H9 (cell line): ENCODE measurements around the gene DIAPH2. TPM values are rescaled to one million over a fixed set of nuclear protein-coding genes. Genes with fewer than 3 reads are reported as not detected.
A peak's percentile ranks its signal among the peaks of the same experiment; 100 is the strongest.

Experiments
- DNase-seq: peaks from one replicate; pipeline ENCODE4 v3.0.0-alpha.2; 2017
- H2AFZ ChIP-seq: one replicate; pipeline ENCODE4 v1.6.1; 2013; ENCODE audit warnings: mild to moderate bottlenecking, low read length, control low read depth, moderate library complexity
- H2AK5ac ChIP-seq: 2 replicates; pipeline ENCODE4 v1.6.1; 2013; ENCODE audit warnings: low read length, control low read depth, mixed read lengths; ENCODE audit not compliant: insufficient read length
- H2BK120ac ChIP-seq: one replicate; pipeline ENCODE4 v1.6.1; 2013; ENCODE audit warnings: low read depth, mild to moderate bottlenecking, low read length, control low read depth, inconsistent platforms; ENCODE audit not compliant: poor library complexity, severe bottlenecking
- H2BK12ac ChIP-seq: 2 replicates; pipeline ENCODE4 v1.6.1; 2013; ENCODE audit warnings: low read length, control low read depth, mixed read lengths, low read depth; ENCODE audit not compliant: insufficient read length
- H2BK15ac ChIP-seq: 2 replicates; pipeline ENCODE4 v1.6.1; 2013; ENCODE audit warnings: low read depth, low read length, control low read depth
- H2BK20ac ChIP-seq: one replicate; pipeline ENCODE4 v1.6.1; 2013; ENCODE audit warnings: low read depth, mild to moderate bottlenecking, low read length, control low read depth, inconsistent platforms; ENCODE audit not compliant: poor library complexity, severe bottlenecking
- H2BK5ac ChIP-seq: 2 replicates; pipeline ENCODE4 v1.6.1; 2013; ENCODE audit warnings: low read length, control low read depth, mixed read lengths; ENCODE audit not compliant: insufficient read length
- H3K14ac ChIP-seq: 2 replicates; pipeline ENCODE4 v1.6.1; 2013; ENCODE audit warnings: low read length, control low read depth; ENCODE audit not compliant: insufficient read depth
- H3K18ac ChIP-seq: 2 replicates; pipeline ENCODE4 v1.6.1; 2013; ENCODE audit warnings: low read depth, mild to moderate bottlenecking, mixed read lengths, low read length, control low read depth; ENCODE audit not compliant: insufficient read length
- H3K23ac ChIP-seq: 2 replicates; pipeline ENCODE4 v1.6.1; 2013; ENCODE audit warnings: low read length, control low read depth, mixed read lengths, low read depth; ENCODE audit not compliant: insufficient read length
- H3K23me2 ChIP-seq: 2 replicates; pipeline ENCODE4 v1.6.1; 2013; ENCODE audit warnings: low read depth, mild to moderate bottlenecking, mixed read lengths, low read length, control low read depth; ENCODE audit not compliant: insufficient read length, poor library complexity, severe bottlenecking
- H3K27ac ChIP-seq: 2 replicates; pipeline ENCODE4 v1.5.1; 2013; ENCODE audit warnings: low read length, control low read depth, mixed read lengths, low read depth; ENCODE audit not compliant: insufficient read length
- H3K27me3 ChIP-seq: 2 replicates; pipeline ENCODE4 v1.6.1; 2013; ENCODE audit warnings: low read length, control low read depth, inconsistent platforms; ENCODE audit not compliant: insufficient read depth
- H3K4ac ChIP-seq: 2 replicates; pipeline ENCODE4 v1.6.1; 2013; ENCODE audit warnings: low read depth, mild to moderate bottlenecking, control low read depth, inconsistent platforms, low read length, moderate library complexity
- H3K4me1 ChIP-seq: 2 replicates; pipeline ENCODE4 v1.6.1; 2013; ENCODE audit warnings: low read length, control low read depth, inconsistent platforms; ENCODE audit not compliant: insufficient read depth
- H3K4me2 ChIP-seq: 2 replicates; pipeline ENCODE4 v1.6.1; 2013; ENCODE audit warnings: low read length, control low read depth, mixed read lengths; ENCODE audit not compliant: insufficient read length, insufficient read depth
- H3K56ac ChIP-seq: 2 replicates; pipeline ENCODE4 v1.6.1; 2013; ENCODE audit warnings: low read depth, mild to moderate bottlenecking, mixed read lengths, low read length, control low read depth; ENCODE audit not compliant: insufficient read length
- H3K79me1 ChIP-seq: 2 replicates; pipeline ENCODE4 v1.6.1; 2013; ENCODE audit warnings: low read depth, mild to moderate bottlenecking, moderate library complexity, low read length, control low read depth, inconsistent platforms; ENCODE audit not compliant: insufficient read depth, poor library complexity, severe bottlenecking
- H3K79me2 ChIP-seq: 2 replicates; pipeline ENCODE4 v1.6.1; 2013; ENCODE audit warnings: low read length, control low read depth, inconsistent platforms; ENCODE audit not compliant: insufficient read depth
- H3K9ac ChIP-seq: 2 replicates; pipeline ENCODE4 v1.6.1; 2013; ENCODE audit warnings: low read length, control low read depth, mixed read lengths; ENCODE audit not compliant: insufficient read length; ENCODE audit errors: extremely low read depth
- H3K9me3 ChIP-seq: one replicate; pipeline ENCODE4 v1.6.1; 2013; ENCODE audit warnings: low read depth, low read length, inconsistent platforms; ENCODE audit not compliant: control insufficient read depth
- H3T11ph ChIP-seq: one replicate; pipeline ENCODE4 v1.6.1; 2013; ENCODE audit warnings: mild to moderate bottlenecking, low read length, control low read depth, inconsistent platforms
- H4K20me1 ChIP-seq: one replicate; pipeline ENCODE4 v1.6.1; 2013; ENCODE audit not compliant: control insufficient read depth, insufficient read length, insufficient read depth
- H4K5ac ChIP-seq: 2 replicates; pipeline ENCODE4 v1.6.1; 2013; ENCODE audit warnings: low read depth, mild to moderate bottlenecking, mixed read lengths, low read length, control low read depth; ENCODE audit not compliant: insufficient read length
- H4K8ac ChIP-seq: replicated peaks from 2 replicates; pipeline ENCODE4 v1.6.1; 2013; ENCODE audit warnings: low read length, control low read depth, mixed read lengths, low read depth; ENCODE audit not compliant: insufficient read length
- H4K91ac ChIP-seq: 2 replicates; pipeline ENCODE4 v1.6.1; 2013; ENCODE audit warnings: low read depth, mild to moderate bottlenecking, moderate library complexity, mixed read lengths, low read length, control low read depth; ENCODE audit not compliant: insufficient read length
- H3K27ac Mint-ChIP-seq, 3 experiments: 2 replicates in 2 of 3; 3 replicates in 1 of 3; pipeline ENCODE4 v1.8.0; 2020 to 2021; ENCODE audit warnings: mixed read lengths in 3 of 3, mild to moderate bottlenecking in 1 of 3, moderate library complexity in 1 of 3
- H3K27me3 Mint-ChIP-seq: 2 replicates; pipeline ENCODE4 v1.8.0; 2021; ENCODE audit warnings: low read depth, mild to moderate bottlenecking, moderate library complexity, mixed read lengths
- H3K36me3 Mint-ChIP-seq, 3 experiments: 2 replicates in 2 of 3; 3 replicates in 1 of 3; pipeline ENCODE4 v1.8.0; 2020 to 2021; ENCODE audit warnings: low read depth in 3 of 3, mixed read lengths in 3 of 3; ENCODE audit not compliant: insufficient read depth in 1 of 3
- H3K4me1 Mint-ChIP-seq, 2 experiments: 2 replicates each; pipeline ENCODE4 v1.8.0; 2020; ENCODE audit warnings: mixed read lengths in 2 of 2
- H3K4me3 Mint-ChIP-seq, 2 experiments: 2 replicates in 1 of 2; 3 replicates in 1 of 2; pipeline ENCODE4 v1.8.0; 2020 to 2021; ENCODE audit warnings: mild to moderate bottlenecking in 2 of 2, mixed read lengths in 2 of 2, moderate library complexity in 1 of 2
- H3K9me3 Mint-ChIP-seq, 2 experiments: 2 replicates in 1 of 2; 3 replicates in 1 of 2; pipeline ENCODE4 v1.8.0; 2020; ENCODE audit warnings: mild to moderate bottlenecking in 2 of 2, mixed read lengths in 2 of 2, moderate library complexity in 1 of 2
- WGBS: extraction: QIAGEN DNeasy Blood & Tissue Kit; methylation state at CpG from one replicate; pipeline ENCODE4 v1.1.7; 2013; ENCODE audit warnings: missing lambda C conversion rate, low lambda C conversion rate, mixed read lengths; ENCODE audit not compliant: insufficient read length; ENCODE audit errors: extremely low coverage; 5-methylcytosine and 5-hydroxymethylcytosine counted together
- total RNA-seq: library from RNA; stranded (reverse); gene quantifications from 2 replicates; pipeline ENCODE4 v1.2.1, GENCODE V29; 2021
- TF ChIP-seq, protein P1 (sequence below): fragments of 200-600 bp; sonication (generic); conservative IDR thresholded peaks from 3 replicates; pipeline ENCODE4 v1.8.0; 2021; ENCODE audit warnings: antibody characterized with exemption, mild to moderate bottlenecking

The DIAPH2 gene
- total RNA-seq, 1 experiment from 2014 or later: 45.4 TPM

DNA sequence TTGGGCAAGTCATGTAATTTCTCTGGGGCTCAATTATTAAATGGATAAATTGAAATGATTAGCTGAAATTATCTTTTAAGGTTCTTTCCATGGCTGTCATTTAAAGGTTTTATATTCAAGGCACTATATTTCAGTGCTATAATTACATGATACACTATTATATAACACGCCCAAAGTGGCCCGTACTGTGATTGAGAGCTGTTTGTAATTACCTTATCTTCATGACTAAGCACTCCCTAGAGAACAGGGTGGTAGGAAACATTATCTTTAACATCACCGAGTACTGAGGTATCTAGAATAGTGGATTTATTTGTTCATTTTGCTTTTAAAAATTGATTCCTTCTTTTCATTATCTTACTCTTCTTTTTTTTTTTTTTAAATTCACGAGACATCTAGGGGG lies 79.0 kb downstream of the DIAPH2 start:
- H3K18ac ChIP-seq: no peak overlapping the region
- H2BK15ac ChIP-seq: no peak overlapping the region
- H3K27me3 Mint-ChIP-seq: no peaks in the 10 kb centered on the region
- no peak overlapping the region for H4K5ac ChIP-seq
- H3K4me1 ChIP-seq: no peaks in the 10 kb centered on the region; the same call in 1 of the 2 replicates
- H3K9me3 Mint-ChIP-seq: no peaks in the 10 kb centered on the region
- no peak overlapping the region for H3K14ac ChIP-seq
- no peak overlapping the region for H3K56ac ChIP-seq
- H3K4me2 ChIP-seq: no peak overlapping the region
- no peaks in the 10 kb centered on the region for H3K79me2 ChIP-seq
- TF ChIP-seq, protein P1, sequence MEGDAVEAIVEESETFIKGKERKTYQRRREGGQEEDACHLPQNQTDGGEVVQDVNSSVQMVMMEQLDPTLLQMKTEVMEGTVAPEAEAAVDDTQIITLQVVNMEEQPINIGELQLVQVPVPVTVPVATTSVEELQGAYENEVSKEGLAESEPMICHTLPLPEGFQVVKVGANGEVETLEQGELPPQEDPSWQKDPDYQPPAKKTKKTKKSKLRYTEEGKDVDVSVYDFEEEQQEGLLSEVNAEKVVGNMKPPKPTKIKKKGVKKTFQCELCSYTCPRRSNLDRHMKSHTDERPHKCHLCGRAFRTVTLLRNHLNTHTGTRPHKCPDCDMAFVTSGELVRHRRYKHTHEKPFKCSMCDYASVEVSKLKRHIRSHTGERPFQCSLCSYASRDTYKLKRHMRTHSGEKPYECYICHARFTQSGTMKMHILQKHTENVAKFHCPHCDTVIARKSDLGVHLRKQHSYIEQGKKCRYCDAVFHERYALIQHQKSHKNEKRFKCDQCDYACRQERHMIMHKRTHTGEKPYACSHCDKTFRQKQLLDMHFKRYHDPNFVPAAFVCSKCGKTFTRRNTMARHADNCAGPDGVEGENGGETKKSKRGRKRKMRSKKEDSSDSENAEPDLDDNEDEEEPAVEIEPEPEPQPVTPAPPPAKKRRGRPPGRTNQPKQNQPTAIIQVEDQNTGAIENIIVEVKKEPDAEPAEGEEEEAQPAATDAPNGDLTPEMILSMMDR: no peak
- H3K27ac ChIP-seq: no peak overlapping the region
- H2AFZ ChIP-seq: no peak overlapping the region
- H3T11ph ChIP-seq: no peak overlapping the region
- H2BK12ac ChIP-seq: no peak overlapping the region
- H3K4me1 Mint-ChIP-seq: peaks cover 29 to 37% of the 10 kb centered on the region in 2 experiments
- H3K4me3 Mint-ChIP-seq: no peak overlapping the region
- H3K36me3 Mint-ChIP-seq: no peaks in the 10 kb centered on the region
- WGBS: no CpG with 5 or more reads among the region's 4 CpGs
- H3K27ac Mint-ChIP-seq: 0 out of 7 replicates have a peak overlapping the region, but pooled peaks of 1 of the 3 experiments have one; percentile 12
- no peak overlapping the region for H4K91ac ChIP-seq
- no peak overlapping the region for H3K23ac ChIP-seq
- no peak overlapping the region for H3K4ac ChIP-seq
- no peaks in the 10 kb centered on the region for H3K9me3 ChIP-seq
- H2AK5ac ChIP-seq: no peak overlapping the region
- H4K8ac ChIP-seq: no peak overlapping the region
- no peaks in the 10 kb centered on the region for H4K20me1 ChIP-seq
- H2BK120ac ChIP-seq: no peak overlapping the region
- DNase-seq: no peak
- H3K79me1 ChIP-seq: no peaks in the 10 kb centered on the region
- no peak overlapping the region for H2BK20ac ChIP-seq
- no peaks in the 10 kb centered on the region for H3K27me3 ChIP-seq
- no peak overlapping the region for H2BK5ac ChIP-seq
- no peaks in the 10 kb centered on the region for H3K23me2 ChIP-seq
- no peak overlapping the region for H3K9ac ChIP-seq
